NCI-H69 (cell line): ENCODE data around the gene WDR37.

Experiments
- DNase-seq: peaks from one replicate; lab custom pipeline; 2025; lab: John Stamatoyannopoulos, UW

The WDR37 gene

DNA sequence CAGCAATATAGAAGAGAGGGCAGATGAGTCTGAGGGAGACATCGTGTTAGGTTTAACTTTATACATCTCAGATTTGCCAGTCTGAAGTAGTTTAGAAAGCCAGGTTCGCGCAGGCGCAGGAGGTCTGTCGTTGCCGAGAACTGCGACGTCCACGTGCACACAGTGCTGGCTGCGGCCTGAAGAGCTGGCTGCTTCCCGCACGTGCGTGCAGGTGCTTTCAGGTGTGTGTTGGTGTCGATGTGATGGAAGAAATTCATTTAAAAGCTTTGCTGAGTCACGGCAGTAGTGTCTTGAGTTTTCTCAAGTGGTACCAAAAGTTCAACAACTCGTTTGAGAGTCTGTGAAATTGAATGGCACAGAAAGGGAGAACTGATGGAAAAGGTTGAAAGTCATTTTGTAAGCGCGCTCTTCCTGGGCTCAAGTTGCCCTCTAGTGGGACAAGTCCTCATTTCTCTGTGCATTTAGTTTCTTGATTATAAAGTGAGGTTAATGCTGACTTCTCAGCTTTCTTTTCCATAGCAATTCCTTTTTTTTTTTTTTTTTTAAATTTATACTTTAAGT lies 18.6 kb downstream of the WDR37 start:
- DNase-seq: no peak

DNA sequence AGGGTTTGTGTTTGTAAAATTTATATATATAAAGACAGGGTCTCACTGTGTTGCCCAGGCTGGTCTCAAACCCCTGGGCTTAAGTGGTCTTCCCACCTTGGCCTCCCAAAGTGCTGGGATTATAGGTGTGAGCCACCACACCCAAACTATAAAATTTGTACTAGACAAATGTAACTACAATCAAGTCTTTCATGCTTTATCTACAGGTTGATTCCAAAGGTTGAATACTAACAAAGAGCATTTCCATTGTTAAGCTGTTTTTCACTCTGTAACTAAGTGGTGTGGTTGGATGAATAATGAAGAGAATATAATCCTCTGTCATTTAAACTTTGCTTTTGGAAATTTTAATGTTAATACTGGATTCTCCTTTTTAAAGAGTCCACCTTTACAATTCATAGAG lies 22.5 kb downstream of the WDR37 start:
- no peak for DNase-seq

DNA sequence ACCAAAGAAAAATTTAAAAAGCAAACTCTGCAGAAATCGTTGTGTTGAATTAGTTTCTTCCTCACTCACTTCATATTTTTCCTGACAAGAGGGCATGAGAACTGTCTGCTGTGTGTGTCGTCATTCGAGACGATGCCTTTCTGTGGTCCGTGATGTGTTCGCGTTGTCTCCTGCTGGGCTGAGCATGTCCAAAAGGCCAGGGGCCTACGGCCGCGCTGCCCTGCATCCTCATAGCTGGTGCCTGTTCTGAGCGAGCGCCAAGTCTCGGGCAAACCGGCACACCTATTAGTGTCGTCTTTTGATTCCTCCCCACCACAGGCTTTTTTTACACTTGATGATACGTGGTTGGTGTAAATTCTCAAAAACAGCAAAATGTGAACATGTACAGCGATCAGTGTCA lies 27.4 kb downstream of the WDR37 start:
- no peak for DNase-seq

DNA sequence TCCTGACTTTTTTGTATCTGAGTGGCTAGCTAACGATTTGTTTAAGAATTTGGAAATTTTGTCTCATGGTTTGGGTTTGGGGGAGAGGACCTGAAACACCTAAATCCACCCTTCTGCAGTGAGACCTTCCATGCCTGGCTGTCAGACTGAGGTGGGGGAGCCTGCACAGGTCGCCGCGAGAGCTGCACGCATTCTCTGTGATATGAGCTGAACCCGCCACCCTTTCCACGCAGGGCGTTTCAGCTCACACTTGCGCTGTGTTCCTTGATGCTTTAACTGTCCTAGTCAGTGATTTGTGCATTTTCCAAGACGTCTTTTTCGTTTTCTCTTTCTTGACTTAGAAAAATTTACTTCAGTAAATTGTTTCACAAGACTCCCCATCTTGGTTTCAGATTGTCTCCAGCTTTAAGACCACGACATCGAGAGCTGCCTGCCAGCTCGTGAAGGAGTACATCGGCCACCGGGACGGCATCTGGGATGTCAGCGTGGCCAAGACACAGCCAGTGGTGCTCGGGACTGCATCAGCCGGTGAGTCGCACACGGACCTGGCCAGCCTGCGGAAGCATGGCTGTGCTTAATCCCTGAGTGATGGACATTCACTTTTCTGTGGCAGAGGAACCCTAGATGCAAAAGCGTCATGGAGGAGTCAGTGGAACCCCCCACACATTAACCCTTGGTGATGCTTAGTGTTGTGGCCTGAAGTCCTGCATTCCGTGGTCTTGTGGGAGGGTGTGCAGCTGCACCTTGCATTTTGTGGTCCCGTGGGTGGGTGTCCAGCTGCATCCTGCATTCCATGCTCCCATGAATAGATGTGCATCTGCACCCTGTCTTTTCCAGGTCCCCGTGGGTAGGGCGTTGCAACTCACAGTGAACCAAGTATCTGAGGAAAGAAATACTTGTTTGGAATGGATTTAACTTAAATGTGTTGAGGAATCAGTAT lies 28.1 kb downstream of the WDR37 start:
- DNase-seq: no peak

DNA sequence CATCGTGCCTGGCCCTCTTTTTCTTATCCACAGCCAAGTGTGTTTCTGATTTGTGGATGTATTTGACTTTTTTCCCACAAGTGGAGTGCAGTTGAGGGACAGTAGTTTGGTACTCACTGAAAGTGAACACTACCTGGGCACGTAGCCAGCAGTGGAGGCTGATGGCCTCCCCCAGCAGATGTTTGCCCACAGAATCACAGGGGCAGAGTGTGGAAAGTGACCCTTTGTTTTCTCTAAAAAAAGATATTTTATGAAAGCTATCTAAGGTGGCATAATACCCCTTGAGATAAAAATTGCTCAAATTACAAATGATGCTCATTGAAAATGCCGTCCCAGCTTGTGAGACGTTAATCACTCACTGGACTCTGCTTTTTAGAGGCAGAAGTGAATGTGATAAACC lies 29.1 kb downstream of the WDR37 start:
- no peak for DNase-seq

DNA sequence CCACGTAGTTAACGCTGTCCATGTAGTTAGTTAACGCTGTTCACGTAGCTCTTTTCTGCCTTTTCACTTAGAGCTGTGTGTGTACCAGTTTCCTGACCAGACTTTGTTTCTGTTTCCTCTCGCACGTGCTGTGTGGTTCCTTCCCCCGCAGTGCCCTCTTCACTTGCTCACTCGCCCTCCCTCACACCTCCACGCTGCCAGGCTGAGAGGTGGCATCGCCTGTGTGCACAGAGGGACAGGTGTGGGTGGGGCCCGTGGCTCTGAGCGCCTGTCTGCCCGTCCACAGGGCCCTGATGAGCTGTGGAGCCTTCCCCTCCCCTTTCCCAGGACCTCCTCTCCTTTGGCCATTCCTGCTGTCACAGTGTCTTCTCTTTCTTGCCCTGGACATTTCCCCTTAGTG lies 30.6 kb downstream of the WDR37 start:
- DNase-seq: no peak

DNA sequence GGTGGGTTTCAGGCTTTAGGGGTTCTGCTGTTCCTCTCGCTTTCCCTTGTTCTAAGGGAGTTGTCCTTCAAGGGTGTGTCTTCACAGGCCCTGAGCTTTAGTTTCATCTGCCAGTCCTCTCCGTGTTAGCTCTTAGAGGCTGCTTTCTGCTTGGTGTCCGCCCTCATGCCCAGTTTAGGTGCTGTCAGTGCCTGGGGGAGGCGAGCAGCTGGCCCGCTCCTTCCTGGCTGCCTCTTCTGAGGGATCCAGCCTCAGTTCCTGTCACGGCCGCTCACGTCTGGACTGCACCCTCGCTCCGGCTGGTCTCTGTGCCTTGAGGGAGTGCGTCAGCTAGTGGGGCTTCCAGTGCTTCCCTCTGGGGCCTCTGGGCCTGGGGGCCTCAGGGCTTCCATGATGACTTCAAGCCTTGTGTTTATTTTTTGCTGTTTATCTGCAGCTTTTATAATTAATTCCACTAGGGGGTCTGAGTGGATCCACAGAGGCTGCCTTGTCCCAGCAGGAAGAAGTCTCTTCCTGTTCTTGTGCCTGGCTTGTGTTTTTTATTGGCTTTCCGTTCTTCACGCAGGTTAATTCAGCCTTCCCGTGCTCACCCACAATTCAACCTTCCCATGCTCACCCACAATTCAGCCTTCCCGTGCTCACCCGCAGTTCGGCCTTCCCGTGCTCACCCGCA lies 33.0 kb downstream of the WDR37 start:
- no peak for DNase-seq

DNA sequence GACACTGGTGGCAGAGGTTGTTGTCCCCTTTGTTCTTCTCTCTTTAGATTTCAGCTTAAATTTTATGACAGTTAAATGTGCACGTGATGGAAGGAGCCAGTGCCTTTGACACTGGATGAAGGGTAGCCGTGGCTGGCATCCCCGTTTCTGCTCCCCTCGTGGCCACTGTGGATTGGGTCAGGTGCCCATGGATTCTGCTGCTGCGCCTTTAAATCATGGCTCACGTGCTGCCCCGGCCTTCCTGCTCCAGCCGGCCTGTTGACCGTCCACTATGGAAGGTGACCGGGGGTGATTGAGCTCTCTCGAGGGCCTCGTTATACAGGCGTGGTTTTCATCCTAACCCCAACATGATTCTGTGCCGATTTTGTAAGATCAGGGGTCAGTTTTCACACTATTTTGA lies 34.5 kb downstream of the WDR37 start:
- no peak for DNase-seq

DNA sequence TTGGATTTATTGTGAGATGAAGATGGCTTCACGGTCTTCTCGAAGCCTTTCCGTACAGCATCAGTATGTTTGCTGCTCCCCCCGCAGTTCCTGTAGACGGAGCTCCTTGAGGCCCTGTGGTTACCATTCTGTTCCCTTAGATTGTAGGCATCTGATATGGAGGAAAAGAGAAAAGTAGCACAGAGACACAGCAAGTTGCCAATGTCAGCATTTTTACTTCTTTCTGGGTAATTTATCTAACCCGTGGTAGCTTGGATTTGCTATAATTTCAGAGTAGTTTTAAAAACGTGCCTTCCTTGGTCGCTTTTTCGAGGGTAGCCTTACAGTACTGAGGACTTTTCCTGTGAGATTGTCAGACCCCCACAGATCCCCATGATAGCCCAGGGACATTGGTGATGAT lies 37.5 kb downstream of the WDR37 start:
- DNase-seq: no peak

DNA sequence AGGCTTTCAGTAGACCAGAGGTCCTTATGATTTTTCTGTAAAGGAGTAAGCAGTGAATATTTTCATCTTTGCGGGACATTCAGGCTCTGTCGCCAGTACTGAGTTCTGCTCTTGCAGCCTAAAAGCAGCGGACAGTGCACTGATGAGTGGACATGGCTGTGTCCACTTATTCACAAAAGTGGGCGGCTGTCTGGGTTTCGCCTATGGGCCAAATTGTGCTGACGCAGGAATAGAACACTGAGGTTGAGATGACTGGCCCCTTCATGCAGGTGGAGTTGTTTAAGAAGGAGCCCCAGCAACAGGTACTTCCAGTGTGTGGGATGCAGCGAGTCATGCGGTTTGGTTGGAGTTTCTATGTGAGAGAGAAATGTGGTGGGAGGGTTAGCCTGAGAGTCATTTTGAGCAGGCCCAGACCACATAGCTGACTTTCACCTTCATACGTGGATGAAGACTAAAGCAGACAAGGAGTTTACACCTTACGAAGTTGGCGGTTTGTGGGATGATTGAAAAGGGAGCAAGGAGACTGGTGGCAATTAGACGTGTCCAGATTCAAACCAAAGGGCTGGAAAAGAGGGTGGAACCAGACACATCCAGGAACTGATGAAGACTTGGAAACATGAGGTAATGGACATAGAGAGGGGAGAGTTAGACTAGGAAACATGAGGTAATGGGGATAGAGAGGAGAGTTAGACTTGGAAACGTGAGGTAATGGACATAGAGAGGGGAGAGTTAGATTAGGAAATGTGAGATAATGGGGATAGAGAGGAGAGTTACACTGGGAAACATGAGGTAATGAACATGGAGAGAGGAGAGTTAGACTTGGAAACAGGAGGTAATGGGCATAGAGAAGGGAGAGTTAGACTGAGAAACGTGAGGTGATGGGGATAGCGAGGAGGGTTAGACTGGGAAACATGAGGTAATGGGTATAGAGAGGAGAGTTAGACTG lies 38.2 kb downstream of the WDR37 start:
- no peak for DNase-seq

DNA sequence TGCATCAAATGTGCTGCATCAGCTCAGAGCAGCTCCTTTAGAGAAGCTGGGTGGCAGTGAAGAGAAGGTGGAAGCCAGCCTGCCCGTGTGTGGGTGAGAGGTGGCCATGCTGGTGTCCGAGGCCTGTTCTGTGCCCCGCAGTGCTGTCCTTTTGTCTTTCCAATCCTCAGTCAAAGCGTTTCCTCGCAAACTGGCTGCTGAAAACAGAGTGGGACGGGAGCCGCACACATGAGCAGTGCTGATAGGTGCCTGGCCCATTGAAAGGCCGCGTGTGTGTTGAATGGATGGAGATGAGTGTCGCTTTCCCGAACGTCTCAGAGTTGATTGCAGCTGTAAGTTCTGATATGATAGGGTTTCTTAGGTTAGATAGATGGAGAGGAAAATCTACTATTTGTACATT lies 39.3 kb downstream of the WDR37 start:
- no peak for DNase-seq

DNA sequence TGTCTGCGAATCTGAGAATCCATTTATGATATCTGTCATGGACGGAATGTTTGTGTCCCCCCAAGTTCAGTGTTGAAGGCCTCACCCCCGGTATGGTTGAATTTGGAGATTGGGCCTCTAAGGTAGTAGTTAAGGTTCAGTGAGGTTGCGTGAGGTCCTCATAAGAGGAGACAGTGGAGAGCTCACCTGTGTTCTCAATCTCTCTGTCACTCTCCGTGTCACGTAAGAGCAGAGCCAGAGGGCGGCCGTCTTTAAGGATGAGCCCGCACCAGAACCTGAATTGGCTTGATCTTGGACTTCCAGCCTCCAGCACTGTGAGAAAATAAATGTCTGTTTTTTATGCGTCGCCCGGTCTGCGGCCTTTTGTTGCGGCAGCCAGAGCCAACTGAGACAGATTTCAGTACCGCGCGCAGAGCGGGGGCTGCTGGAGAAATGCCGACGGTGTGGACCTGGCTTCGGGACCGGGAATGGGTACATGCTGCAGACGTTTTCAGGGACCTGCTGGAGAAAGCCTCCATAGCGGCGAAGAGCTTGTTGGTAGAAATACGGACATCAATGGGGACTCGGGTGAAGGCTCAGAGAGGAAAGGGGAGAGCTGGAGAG lies 40.2 kb downstream of the WDR37 start:
- DNase-seq: no peak

DNA sequence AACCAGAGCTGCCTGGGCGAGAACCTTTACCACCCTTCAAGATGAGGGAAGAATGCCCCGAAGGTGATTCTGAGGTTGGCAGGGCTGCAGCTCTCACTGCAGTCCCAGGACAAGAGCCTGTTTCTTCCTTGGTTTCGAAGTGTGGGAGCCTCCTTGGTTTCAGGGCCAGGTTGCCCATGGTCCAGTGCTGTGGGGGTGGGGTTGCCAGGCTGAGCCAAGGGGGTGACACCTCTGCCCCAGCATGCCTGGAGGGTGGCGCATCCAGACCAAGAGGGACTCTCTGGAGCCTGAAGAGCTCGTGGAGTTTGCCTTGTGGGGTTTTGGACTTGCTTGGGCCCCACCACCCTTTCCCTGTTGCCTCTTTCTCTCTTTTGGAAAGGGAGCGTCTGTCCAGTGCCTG lies 41.3 kb downstream of the WDR37 start:
- no peak for DNase-seq

DNA sequence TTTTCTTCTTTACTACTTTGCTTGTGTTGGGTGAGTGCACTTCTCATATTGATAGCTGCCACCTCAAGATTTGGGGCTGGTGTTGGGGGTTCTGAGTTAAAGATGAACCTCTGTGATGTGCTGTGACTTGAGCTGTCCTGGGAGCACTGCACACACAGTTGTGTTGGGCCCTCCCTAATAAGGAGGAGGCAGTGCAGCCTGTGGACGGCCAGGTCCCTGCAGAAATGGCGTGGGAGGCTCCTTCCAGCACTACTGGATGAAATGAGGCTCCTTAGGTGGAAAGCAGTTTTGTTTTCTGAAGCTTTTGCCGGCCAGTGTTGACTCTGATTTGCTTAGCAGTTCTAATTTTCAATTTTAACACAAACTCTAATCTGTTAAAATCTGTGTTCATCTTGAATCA lies 44.0 kb downstream of the WDR37 start:
- DNase-seq: no peak

DNA sequence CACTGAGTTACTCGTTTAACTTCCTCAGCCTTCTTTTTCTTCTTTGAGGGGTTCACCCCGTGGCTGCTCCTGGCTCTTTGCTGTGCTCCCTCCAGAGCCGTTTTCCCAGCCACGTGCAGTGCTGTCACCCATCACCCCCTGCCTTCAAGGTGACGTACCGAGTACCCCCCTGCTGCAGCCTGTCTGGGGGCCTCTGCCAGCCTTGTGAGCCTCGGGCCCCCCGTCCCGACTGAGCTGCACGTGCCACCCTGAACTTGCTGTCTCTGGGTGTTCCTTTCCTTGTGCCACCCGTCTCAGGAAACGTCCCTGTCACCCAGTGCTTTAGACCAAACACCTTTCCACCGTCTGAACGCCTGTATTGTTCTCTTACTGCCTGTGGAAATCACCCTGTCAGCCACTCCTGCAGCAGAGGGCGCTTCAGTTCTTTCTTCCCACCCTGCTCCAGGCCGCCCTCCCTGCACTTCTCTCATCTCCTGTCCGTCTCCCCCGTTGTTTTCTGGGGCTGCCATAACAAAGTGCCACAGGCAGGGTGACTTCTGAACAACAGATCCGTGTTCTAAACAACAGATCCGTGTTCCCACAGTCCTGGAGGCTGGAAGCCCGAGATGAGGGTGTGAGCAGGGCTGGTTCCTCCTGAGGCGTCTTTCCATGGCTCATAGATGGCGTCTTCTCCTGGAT lies 44.6 kb downstream of the WDR37 start:
- no peak for DNase-seq

DNA sequence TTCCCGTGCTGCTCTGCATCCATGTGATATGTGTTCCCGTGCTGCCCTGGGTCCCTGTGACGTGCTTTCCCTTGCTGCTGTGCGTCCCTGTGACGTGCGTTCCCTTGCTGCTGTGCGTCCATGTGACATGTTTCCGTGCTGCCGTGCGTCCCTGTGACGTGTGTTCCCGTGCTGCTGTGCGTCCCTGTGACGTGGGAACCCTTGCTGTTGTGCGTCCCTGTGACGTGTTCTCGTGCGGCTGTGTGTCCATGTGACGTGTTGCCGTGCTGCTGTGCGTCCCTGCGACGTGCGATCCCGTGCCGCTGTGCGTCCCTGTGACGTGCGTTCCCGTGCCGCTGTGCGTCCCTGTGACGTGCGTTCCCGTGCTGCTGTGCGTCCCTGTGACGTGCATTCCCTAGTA lies 45.8 kb downstream of the WDR37 start:
- DNase-seq: no peak

DNA sequence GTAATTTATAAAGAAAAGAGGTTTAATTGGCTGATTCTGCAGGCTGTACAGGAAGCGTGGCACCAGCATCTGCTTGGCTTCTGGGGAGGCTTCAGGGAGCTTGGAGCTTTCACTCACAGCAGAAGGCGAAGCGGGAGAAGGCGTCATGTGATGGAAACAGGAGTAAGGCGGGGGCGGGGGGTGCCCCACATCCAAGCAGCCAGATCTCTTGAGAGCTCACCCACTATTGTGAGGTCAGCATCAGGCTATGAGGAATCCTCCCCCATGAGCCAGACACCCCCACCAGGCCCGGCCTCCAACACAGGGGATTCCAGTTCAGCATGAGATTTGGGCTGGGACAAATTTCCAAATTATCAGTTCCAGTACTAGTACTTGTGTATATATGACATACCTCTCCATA lies 46.2 kb downstream of the WDR37 start:
- no peak for DNase-seq

DNA sequence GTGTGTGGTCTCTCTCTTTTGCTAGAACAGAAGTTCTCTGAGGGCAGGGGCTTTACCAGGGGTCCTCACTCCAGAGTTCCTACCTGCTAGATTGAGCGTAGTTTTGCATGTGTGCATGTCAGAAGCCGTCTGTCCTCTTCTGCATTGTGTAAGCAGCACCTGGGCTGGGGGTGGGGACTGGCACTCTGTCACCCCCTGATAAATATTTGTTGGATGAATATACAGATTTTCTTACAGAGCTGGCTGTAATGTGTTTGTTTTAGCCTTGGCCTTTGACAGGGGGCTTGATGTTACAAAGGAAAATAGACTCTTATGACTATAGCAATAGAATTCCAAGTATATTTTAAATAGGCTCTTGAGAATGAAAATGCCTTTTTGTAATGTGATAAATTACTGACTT lies 46.6 kb downstream of the WDR37 start:
- DNase-seq: no peak

DNA sequence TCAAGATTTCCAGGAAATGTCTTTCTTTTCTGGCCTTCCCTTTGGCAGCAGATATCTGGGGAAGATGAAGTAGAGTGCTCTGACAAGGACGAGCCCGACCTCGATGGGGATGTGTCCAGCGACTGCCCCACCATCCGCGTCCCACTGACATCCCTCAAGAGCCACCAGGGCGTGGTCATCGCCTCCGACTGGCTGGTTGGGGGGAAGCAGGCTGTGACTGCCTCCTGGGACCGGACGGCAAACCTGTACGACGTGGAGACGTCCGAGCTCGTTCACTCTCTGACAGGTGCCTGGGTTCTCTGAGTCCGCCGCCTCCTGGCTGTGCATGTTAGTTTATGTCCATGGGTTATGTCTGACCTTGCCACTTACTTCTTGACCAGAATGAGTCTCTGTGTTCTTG lies 47.4 kb downstream of the WDR37 start:
- no peak for DNase-seq

DNA sequence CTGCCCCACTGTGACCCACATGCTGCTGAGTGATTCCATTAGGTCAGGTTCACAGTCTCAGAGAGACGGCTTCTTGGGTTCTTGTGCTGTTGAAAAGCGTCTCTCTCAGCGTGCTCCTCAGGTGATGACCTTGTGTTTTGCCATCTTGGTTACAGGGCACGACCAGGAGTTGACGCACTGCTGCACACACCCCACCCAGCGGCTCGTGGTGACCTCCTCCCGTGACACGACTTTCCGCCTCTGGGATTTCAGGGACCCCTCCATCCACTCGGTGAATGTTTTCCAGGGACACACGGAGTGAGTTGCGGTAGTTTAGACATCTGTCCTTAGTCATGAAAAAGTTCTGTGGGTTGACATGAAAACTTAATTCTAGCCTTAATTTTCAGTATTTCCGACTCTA lies 48.8 kb downstream of the WDR37 start:
- no peak for DNase-seq

DNA sequence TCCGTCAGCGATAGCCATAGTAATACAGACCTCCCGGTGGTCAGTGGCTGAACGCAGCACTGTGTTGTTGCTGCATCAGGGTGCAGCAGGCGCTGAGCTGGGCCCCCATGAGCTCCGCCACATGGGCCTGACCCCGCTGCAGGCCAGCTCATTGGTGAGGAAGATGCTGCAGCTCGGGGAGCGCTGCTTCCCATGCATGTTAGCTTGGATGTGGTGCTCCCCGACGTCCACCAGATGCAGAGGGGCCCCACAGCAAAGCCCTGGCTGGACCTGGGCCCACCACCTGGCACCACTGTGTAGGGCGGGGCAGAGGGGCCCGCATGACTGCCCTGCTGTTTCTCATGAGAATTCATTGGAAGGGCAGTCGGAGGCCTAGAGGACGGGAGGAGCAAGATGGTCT lies 50.8 kb downstream of the WDR37 start:
- no peak for DNase-seq
